B cell (primary cell): ENCODE results near the gene SMIM41. TPM values are rescaled to one million over a fixed set of nuclear protein-coding genes. Genes with fewer than 3 reads are reported as not detected.

Source experiments
- ATAC-seq: fragments of 200-7000 bp; cut with Tn5 transposase; one replicate; pipeline ENCODE4 v1.10.0; 2021; ENCODE audit warnings: low read depth, mild to moderate bottlenecking, moderate number of reproducible peaks, moderate library complexity
- CTCF ChIA-PET: fragments of 350-600 bp; sonication (Branson Sonifier 250); formaldehyde crosslinking; loops from one replicate; lab custom pipeline; 2021; ENCODE audit warnings: antibody characterized with exemption, inconsistent platforms; lab: Charles Lee
- POLR2A ChIA-PET: fragments of 350-600 bp; sonication (Branson Sonifier 250); formaldehyde crosslinking; loops from one replicate; lab custom pipeline; 2021; ENCODE audit warnings: antibody characterized with exemption; lab: Charles Lee
- DNase-seq: peaks from one replicate; pipeline ENCODE4 v3.0.0; 2013
- H2AFZ ChIP-seq: 2 replicates; pipeline ENCODE4 v1.6.1; 2012; ENCODE audit warnings: mild to moderate bottlenecking, low read depth, low read length; ENCODE audit not compliant: insufficient read depth, poor library complexity, severe bottlenecking
- H3K27ac ChIP-seq, 2 donors: 1 replicate in 1 of 2; 2 replicates in 1 of 2; pipeline ENCODE4 v1.5.1; 2012 to 2013; ENCODE audit warnings: low read length in 2 of 2, mild to moderate bottlenecking in 2 of 2, moderate library complexity in 1 of 2
- H3K27me3 ChIP-seq, 4 experiments: fragments of 200-600 bp in 1 of 4; sonication (generic) in 1 of 4; replicated peaks in 1 of 4; 1 replicate in 2 of 4; 2 replicates in 2 of 4; pipeline versions ENCODE4 v1.6.1 to v1.7.0; 2013 to 2016; ENCODE audit warnings: low read length in 3 of 4, mild to moderate bottlenecking in 2 of 4, mixed read lengths in 1 of 4, moderate library complexity in 1 of 4; ENCODE audit not compliant: insufficient read depth in 4 of 4, control insufficient read depth in 3 of 4; ENCODE audit errors: control extremely low read depth in 1 of 4
- H3K36me3 ChIP-seq, 2 experiments: replicated peaks in 1 of 2; 1 replicate in 1 of 2; 2 replicates in 1 of 2; pipeline versions ENCODE4 v1.6.1 to v1.7.1; 2013; ENCODE audit warnings: low read length in 1 of 2; ENCODE audit not compliant: insufficient read depth in 2 of 2, control insufficient read depth in 1 of 2; ENCODE audit errors: control extremely low read depth in 1 of 2, extremely low read depth in 1 of 2
- H3K4me1 ChIP-seq, 2 donors: fragments of 200-600 bp in 1 of 2; sonication (generic) in 1 of 2; 1 replicate in 1 of 2; 2 replicates in 1 of 2; pipeline versions ENCODE4 v1.5.1 to v1.6.1; 2013 to 2017; ENCODE audit warnings: low read length in 2 of 2; ENCODE audit not compliant: control insufficient read depth in 2 of 2, insufficient read depth in 2 of 2
- H3K4me2 ChIP-seq: replicated peaks from 2 replicates; pipeline ENCODE3; 2012; ENCODE audit warnings: mild to moderate bottlenecking, low read depth, low read length; ENCODE audit not compliant: poor library complexity, severe bottlenecking
- H3K4me3 ChIP-seq, 5 experiments: fragments of 200-600 bp in 1 of 5; sonication (generic) in 1 of 5; 1 replicate in 3 of 5; 2 replicates in 2 of 5; pipeline versions ENCODE4 v1.5.1 to v1.7.0; 2011 to 2016; ENCODE audit warnings: low read length in 4 of 5, mild to moderate bottlenecking in 4 of 5, low read depth in 2 of 5, control low read depth in 1 of 5, moderate library complexity in 1 of 5; ENCODE audit not compliant: insufficient read depth in 1 of 5; ENCODE audit errors: control extremely low read depth in 1 of 5, extremely low read depth in 1 of 5
- H3K79me2 ChIP-seq: fragments of 200-600 bp; sonication (generic); one replicate; pipeline ENCODE4 v1.6.0; 2016; ENCODE audit warnings: low read length; ENCODE audit not compliant: control insufficient read depth, insufficient read depth
- H3K9ac ChIP-seq: fragments of 200-600 bp; sonication (generic); 2 replicates; pipeline ENCODE4 v1.6.1; 2017; ENCODE audit warnings: mild to moderate bottlenecking, low read length, moderate library complexity
- H3K9me3 ChIP-seq, 3 donors: one replicate each; pipeline versions ENCODE4 v1.6.1 to v1.7.1; 2013; ENCODE audit warnings: low read length in 2 of 3; ENCODE audit not compliant: control insufficient read depth in 2 of 3, insufficient read depth in 1 of 3; ENCODE audit errors: control extremely low read depth in 1 of 3
- H4K20me1 ChIP-seq: 2 replicates; pipeline ENCODE4 v1.6.0; 2012; ENCODE audit warnings: mild to moderate bottlenecking, low read length; ENCODE audit not compliant: insufficient read depth, control insufficient read depth, poor library complexity, severe bottlenecking
- H3K27ac Mint-ChIP-seq: one replicate; pipeline ENCODE4 v1.8.0; 2021; ENCODE audit warnings: mixed read lengths
- H3K27me3 Mint-ChIP-seq: one replicate; pipeline ENCODE4 v1.8.0; 2021; ENCODE audit warnings: mixed read lengths
- H3K4me1 Mint-ChIP-seq: one replicate; pipeline ENCODE4 v1.8.0; 2021; ENCODE audit warnings: mixed read lengths
- H3K4me3 Mint-ChIP-seq: one replicate; pipeline ENCODE4 v1.8.0; 2021; ENCODE audit warnings: mixed read lengths
- H3K9me3 Mint-ChIP-seq: one replicate; pipeline ENCODE4 v1.8.0; 2022; ENCODE audit warnings: mixed read lengths; ENCODE audit not compliant: insufficient read depth
- CTCF ChIP-seq: fragments of 200-600 bp; IDR thresholded peaks from one replicate; pipeline ENCODE4 v1.8.0; 2022; ENCODE audit warnings: antibody characterized with exemption, mild to moderate bottlenecking
- EZH2 ChIP-seq: IDR thresholded peaks from 2 replicates; pipeline ENCODE4 v1.6.1; 2012; ENCODE audit warnings: borderline replicate concordance, low read depth, mild to moderate bottlenecking, moderate library complexity, low read length; ENCODE audit not compliant: insufficient read depth, poor library complexity, severe bottlenecking
- WGBS: methylation state at CpG from one replicate; pipeline ENCODE4 v1.1.5; 2013; ENCODE audit warnings: missing lambda C conversion rate; ENCODE audit not compliant: insufficient coverage; 5-methylcytosine and 5-hydroxymethylcytosine counted together
- intact Hi-C: fragments of 100-400 bp; cut with micrococcal nuclease; formaldehyde crosslinking; loops from one replicate; pipeline ENCODE4 v1.10.0; 2022
- polyA plus RNA-seq: library from polyadenylated mRNA; depleted of rRNA; stranded (reverse); fragments of >200 nt; gene quantifications from 2 replicates; pipeline ENCODE4 v1.2.3, GENCODE V29; 2012
- total RNA-seq, 2 donors: library from RNA; stranded (reverse); fragments of 120-200 nt in 1 of 2; gene quantifications; 1 replicate in 1 of 2; 2 replicates in 1 of 2; pipeline versions ENCODE4 v1.2.3 to v1.2.4, GENCODE V29; 2013 to 2022

SMIM41 gene
- total and polyA plus RNA-seq, 2 donors (not counting 1 experiment from before 2014, with no cell fraction given), result 0.12 TPM; not detected in 1

DNA sequence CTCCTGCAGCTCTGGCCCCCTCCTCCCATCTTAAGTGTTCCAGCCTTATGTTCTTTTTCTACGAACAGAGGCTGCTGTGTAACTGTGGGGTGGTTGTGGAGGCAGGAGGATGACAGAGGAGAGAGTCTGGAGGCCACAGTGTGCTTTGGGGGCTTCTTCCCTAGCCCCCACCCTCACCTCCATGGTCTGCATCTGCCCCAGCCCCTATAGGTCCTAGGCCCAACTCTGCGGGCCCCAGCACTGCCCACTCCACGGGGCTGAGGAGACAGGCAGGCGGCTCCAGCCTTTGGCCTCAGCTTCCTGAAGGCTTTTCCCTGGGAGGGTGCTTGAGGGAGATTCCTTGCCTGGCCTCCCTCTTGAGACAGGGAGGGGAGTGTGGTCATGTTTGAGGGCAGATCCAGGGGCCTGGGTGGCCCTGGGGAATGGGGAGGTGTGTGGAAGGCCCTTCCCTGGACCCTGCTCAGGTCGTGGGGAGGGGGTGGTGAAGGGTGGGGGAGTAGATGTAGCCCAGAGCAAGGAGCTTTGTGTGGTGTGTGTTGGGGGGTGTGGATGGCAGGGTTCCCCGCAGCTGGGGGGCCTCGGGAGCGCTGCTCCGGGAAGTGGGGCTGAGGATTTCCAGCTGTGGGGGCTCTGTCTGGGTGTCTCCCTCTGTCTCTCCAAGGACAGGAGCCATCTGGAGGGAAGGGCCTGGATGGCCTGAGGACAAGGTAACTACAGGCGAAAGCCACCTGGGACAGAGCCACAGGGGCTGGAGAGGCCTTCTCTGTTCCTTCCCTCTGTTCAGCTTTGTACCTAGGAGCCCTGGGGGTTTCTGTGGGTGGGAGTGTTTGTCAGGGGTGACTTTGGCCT is 1.1 kb downstream of the SMIM41 start:
- Histone ChIP-seq H3K4me3 (peak overlapping the region in 1 of 5 experiments; percentile 8), H3K79me2 (peaks cover 1% of the 10 kb centered on the region), H2AFZ (no peak overlapping the region), H3K4me2 (peak overlapping the region; percentile 74), H3K36me3 (peaks cover 0 to 34% of the 10 kb centered on the region in 2 experiments), H4K20me1 (peaks cover 5% of the 10 kb centered on the region), H3K9me3 (no peaks in the 10 kb centered on the region), H3K27ac (peak overlapping the region; percentile 57 to 62), H3K27me3 (no peaks in the 10 kb centered on the region), H3K4me1 (peaks cover 32 to 36% of the 10 kb centered on the region in 2 donors), H3K9ac (peak overlapping the region; percentile 17)
- WGBS, result 82% methylated on average over 9 of the region's 10 CpGs
- DNase-seq, result no peak
- Mint-ChIP-seq H3K4me1 (peaks cover 35% of the 10 kb centered on the region), H3K27ac (peak overlapping the region; percentile 63), H3K4me3 (peak overlapping the region; percentile 68), H3K27me3 (no peaks in the 10 kb centered on the region), H3K9me3 (no peaks in the 10 kb centered on the region)
- intact Hi-C loops, result loop anchor here (1.0 to 2.0 kb wide), 3 partner anchors 29 to 74 kb away; partner anchors contain the start of genes NR4A1 and TAMALIN
- no peak for ATAC-seq
- TF ChIP-seq EZH2 (no peak), CTCF (no peak)
- ChIA-PET CTCF (interaction anchor here (1.1 to 34.6 kb wide), 10 partner anchors 11 to 89 kb away, joined by 4 to 1315 read pairs (median 16); partner anchors contain the start of genes ATG101, NR4A1 and TAMALIN), POLR2A (interaction anchor here (1.1 to 3.1 kb wide), 7 partner anchors 10 to 54 kb away, joined by 4 to 14 read pairs (median 6); partner anchors contain the start of genes ATG101 and NR4A1)
